ENCODE data around the gene TSSK2.

TSSK2 gene

DNA sequence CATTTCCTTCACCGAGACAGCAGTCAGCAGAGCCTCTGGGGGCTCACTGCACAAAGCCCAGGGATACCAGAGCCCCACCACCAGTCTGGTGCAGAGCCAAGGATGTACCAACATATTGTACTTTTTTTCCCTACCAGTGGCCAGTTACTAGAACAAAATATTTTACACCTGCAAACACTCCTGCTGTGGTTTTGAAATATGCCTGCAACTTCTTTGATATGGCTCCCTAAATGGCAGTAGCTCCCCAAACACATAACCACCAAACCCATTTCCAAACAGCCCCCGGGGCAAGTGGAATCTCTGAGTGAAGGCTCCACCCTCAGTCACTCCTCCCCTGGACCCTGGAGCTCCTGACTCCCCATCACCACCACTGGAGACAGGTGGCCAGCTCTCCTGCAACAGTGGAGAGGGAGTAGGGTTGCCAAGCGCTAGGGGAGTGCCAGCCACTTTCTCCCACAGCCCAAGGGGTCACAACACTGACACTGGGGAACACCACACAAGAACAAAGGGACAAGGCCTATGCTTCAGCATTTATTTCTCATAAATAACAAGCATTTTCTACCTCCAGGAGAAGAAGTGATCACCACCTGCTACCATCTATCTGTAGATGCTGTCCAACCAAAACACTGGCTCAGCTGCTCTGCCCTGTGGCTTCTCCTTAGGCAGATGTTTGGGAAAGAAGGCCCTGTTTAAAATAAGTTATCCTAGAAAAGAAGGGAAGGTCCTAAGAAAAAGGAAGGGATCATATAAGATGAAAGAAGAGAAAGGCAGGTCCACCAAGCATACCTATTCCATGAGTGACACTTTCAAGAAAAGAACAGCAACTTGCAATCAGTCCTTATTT is 24.0 kb upstream of the TSSK2 start:
- DNase-seq: no peak

DNA sequence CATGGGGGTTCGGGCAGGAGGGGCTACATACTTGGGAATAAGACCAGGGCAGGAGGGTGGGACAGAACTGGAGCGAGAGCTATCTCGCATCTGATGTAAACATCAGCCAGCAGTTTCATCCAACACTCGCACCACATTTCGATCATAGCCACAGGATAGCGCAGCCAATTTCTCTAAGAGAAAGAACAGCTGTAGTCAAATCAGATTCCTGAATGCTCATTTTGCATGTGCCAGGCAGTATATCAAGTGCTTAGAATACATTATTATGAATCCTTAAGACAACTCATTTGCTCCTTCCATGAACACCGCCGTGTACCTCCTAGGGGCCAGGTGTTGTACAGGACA is 23.4 kb upstream of the TSSK2 start:
- no peak for DNase-seq

DNA sequence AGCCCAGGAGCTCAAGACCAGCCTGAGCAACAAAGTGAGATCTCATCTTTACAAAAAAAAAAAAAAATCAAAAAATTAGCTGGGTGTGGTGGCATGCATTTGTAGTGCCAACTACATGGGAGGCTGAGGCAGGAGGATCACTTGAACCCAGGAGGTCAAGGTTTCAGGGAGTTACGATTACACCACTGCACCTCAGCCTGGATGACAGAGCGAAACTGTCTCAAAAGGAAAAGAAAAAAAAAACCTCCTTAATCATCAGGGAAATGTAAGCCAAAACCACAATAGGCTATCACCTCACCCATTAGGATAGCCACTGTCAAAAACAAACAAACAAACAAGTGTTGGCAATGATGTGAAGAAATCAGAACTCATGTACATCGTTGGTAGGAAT is 22.3 kb upstream of the TSSK2 start:
- no peak for DNase-seq

DNA sequence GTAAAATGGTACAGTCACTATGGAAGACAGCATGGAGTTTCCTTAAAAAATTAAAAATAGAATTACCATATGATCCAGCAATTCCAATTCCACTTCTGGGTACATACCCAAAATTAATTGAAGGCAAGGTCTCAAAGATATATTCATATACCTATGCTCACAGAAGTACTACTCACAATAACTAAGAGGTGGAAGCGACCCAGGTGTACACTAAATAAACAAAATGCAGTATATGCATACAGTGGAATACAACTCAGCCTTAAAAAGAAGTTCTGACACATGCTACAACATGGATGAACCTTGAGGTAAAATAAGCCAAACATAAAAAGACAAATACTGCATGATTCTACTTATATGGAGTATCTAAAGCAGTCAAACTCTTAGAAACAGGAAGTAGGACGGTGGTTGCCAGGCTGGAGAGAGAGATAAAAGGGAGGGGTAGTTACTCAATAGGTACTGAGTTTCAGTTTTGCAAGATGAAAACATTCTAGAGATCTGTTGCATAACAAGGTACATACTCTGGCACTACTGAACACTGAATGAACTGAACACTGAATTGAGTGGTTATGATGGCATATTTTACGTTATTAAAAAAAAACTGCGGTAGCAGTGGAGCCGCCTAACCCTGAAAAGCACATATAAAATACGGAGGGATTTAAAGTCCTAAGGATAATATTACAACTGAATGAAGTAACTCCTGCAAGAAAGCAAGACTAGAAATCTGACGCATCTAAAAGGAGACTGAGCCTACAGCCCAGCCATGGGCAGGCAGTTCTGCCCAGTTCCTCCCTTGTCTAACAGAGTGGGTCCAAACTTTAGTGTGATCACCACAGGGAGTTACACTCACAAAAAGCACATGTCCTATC is 21.7 kb upstream of the TSSK2 start:
- no peak for DNase-seq

DNA sequence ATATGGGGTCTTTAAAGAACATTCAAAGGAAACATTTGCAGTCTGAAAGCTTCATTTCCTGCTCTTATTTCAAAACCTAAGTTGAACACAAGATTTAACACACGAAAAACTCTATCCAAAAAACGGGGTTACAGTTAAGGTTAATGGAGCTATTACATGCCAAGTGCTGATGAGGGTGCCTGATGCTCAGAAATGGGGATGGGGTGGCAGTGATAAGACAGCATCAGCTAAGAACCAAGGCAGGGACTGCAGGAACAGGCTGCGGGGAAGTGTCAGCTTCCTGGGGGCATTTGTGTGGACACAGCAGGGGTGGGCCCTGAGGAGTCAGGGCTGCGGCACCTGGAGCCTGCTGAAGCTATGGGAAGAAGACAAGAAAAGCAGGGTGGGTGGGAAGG is 21.0 kb upstream of the TSSK2 start:
- no peak for DNase-seq

DNA sequence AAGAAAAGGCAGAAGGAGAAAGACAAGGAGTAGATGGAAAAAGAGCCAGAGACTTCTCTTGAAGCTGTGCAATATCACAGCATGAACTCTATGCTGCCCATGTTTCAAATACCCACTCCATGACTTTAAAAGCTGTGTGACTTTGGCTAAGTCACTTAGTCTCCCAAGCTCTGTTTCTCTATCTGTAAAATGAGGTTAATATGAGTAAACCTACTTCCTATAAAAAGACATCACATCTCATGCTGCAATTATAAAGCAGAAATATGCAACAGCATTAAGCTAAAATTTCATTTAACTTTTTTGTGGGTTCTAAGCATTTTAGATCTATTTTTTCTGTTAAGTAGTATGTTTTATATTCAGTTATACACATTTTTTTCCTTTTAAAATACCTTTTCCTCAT is 20.5 kb upstream of the TSSK2 start:
- DNase-seq: no peak

DNA sequence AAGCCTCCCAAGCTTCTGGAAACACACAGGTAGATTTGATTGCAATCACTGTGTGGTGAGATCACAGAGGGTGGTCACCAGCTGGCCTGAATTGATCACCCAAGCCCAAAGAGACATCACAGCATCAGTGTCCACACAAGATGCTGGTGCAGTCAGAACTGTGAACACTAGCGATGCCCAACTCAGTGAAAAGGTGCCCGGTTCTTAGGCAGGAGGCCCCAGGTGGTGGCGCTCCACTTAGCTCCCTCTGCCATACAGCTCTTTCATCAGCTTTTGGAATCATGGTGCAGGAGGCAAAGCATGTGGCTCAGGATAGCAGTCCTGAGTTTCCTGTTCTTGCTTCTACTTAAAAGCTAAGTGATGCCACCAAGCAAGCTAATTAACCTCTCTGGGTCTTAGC is 20.0 kb upstream of the TSSK2 start:
- no peak for DNase-seq

DNA sequence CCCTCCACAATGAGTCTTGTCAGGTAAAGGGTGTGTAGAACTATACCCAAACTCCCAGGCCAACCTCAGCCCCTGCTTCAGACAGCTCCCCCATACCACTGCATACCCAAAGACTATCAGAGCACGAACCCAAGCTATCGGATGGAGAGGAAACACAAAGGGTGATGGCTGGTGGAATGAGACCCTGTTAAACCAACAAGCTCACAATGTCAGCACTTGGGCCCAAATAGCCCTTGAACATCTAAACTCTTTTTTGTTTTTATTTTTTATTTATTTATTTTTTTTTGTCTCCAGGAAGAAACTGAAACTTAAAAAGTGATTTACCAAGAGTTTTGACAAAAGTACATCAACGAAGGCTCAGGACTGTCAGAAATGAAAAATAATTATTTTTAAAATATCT is 19.5 kb upstream of the TSSK2 start:
- DNase-seq: no peak

DNA sequence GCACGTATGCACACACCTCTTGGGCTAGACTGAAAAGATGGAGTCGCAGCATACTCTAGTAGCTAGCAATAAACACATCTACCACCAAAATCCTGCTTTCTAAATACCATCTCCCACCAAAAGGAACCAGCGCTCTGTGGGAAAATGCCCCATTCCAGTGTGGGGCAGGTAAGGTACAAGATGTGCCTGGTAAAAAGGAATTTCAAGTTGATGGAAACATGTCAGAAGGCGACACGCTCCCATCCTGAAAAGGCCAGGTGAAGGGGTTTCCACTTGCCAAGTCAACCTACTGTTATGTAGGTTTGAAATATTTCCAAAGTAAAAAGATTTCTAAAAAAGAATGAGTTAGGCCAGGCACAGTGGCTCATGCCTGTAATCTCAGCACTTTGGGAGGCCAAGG is 17.7 kb upstream of the TSSK2 start:
- no peak for DNase-seq

DNA sequence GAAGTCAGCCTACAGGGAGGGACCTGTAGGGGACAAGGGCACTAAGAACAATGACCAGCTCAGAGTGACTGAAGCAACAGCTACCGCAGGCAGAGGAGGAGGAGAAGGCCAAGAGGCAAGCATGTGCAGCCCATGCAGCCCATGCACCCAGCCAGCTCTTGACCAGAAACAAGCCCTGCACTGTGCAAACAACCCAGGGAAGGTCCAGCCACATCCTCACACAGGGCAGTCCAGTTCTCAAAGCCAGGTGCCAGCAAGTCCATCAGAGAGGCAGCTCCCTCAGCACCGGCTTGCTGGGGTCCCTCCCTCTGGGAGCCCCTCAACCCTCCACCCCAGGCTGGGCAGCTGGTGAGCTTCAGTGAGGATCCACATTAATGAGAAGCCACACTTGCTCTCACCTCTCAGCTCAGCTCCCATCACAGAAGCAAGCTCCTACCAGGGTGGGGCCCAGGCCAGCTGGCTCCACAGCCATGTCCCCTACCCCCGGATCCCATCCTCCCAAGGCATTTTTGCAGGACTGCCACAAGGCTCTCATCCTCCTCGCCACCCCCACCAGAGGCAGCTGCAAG is 16.0 kb upstream of the TSSK2 start:
- no peak for DNase-seq

DNA sequence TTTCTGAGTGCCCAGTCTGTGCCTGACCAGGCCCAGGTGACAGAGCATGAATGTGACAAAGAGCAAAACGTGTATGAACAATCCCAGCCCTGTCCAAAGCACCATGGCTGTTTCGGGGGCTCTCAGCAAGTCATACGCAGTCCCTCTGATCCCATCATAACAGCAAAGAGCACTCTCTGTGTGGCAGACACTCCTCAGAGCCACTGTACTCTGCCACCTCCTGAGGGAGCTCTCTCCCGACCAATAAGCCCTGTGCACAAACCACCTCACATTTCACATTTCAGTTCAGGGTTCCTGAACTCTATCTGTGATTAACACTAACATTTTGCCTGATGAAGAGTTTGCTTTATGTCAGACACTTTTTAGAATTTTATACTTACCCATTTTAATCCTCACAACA is 15.5 kb upstream of the TSSK2 start:
- peak in 2 of 14 donors; percentile 29 to 38 for DNase-seq

DNA sequence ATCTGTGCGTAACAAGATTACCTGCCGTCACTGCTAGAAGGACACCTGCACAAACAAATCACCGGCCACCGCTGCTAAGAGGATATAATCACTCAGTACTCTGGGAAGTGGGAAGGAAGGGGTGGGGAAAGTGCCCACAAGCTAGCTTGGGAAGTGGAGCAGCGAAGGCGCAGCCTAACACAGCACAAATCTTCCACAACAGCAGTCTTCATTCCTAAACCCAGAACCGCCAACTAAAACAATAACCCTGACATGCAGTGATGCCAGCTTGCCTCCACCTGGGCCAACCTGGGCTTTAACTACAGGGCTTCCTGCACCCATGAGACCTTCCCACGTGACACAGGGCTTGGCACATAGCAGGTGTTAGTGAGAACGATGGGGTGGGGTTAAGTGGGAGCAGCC is 14.0 kb upstream of the TSSK2 start:
- no peak for DNase-seq

DNA sequence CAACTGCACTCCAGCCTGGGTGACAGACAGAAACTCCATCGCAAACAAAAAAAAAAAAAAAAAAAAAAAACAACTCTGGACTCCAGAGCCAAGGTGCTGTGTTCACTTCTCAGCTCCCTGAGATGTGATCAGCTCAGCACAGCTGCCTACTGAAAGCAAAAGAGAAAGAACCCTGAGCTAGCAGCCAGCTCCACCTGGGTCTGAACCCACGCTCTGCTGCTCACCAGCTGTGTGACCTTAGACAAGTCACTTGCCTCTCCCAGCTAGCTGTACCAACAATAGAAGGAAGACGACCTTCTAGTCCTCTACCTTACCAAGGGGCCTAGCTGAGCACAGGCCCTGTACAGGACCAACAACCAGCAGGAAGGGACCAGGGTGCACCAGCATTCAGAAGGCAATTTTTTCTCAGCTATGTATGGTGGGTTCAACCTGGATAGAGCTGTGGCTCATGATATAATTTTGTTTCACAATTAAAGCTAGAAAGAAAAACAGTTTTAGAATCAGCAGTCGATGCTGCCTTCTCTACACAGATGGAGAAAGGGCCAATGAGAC is 12.7 kb upstream of the TSSK2 start:
- no peak for DNase-seq

DNA sequence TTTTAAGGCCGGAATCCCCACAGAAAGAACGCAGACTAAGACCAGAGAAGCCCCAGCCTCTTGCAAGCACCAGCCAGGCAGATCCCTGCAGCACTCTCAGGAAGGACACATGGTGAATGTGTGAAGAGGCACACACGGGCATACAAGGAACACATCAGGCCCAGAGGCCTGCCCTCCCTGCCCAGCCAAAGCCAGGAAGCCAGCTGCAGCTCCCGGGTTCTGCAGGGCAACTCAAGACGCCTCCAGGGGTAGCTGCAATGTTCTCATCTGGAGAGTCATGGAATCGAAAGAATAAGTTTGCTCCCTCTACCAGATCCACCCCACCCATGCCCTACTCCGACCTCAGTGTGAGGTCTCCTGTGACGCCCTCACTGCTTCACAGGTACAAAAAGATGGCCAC is 11.2 kb upstream of the TSSK2 start:
- no peak for DNase-seq

DNA sequence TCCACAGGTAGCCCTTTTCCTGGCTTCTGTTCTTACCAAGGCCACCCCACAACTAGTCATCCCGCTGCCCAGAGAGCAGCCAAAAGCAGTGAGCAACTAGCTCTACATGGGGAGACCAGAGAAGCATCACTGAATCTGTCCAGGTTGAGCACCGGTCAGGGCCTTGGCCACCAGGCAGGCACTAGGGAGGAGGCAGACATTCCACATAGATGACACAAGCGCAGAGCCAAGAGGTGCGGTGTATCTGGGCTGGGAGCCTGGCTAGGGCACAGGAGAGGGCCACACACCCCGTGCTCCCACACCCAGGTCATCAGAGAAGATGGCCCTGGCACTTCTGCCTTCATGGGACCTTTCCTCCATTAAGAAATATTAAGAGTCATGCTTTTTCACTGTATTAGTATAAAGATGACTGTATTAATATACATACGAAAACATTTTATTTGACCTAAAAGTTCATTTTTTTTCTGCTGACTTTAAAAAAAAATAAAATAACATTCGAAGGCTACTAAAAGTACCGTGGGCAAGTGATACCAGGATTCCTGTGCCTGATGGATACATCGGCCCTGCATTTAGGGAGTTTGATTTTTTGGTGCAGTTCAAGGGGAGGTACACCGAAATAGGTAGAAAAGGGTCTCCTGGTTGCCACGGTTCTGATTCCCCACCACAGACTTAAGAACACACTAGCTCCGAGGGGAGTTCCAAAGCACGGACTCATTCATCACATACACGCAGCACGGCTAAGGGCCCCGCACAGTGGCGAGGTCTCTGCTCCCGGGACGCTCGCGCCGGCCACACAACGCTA is 10.1 kb upstream of the TSSK2 start:
- DNase-seq: peak in 1 of 14 donors; percentile 18

DNA sequence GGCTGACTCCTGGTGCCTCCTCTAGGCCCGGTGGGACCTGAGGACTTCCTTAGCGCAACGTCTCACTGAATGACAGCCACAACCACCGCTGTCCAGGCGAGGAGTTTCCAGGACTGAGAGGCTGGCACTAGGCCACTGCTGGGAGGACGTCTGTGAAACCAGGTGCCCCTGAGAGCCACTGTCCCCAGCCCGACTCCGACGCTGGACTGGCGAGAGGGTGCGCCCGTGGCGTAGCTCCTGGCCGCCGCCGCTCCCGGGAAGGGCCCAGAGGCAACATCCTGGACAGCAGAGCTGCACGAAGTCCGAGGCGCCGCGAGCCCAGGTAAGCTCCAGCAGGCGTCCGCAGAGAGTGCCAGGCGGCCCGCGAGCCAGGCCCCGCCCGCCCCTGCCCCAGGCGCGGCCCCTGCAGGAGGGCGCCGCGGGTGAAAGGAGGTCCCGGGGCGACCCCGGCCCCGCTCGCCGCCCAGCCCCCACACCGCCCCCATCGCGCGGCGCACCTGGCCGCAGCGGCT is 9.4 kb upstream of the TSSK2 start:
- peak in 10 of 14 donors; percentile 13 to 70 (median 50) for DNase-seq

DNA sequence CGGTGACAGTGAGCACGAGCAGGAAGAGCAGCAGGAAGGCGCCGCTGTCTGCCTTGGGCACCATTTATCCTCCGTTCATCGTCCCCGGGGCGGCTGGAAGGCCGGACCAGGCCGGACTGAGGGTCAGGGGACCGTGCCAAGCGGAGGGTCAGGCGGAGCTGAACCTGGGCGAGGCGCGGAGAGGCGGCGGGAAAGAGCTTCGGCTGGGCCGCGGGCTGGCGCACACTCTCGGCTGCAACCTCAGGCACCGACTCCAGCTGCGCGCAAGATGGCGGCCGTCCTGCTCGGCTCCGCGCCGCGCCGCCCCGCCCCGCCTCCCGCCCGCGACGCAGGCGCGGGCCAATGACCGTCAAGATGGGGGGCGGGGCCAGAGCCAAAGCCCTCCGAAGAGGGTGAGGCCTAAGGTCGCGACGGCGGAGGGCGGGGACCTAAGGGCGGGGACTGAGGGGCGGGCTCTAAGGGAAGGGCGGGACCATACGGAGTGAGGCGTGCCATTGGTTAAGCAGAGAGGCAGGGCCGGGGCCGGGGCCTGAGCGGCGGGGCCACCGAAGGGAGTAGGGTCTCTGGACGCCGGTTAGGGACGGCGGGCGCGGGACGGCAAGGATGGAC is 8.9 kb upstream of the TSSK2 start, which contains the start of gene DGCR2:
DGCR2 (minus strand) TSS at position 270 of the 609 bp plus-strand sequence; CDS start at position 64, 206 bp downstream.
- peak; percentile 59 to 96 (median 90) for DNase-seq

DNA sequence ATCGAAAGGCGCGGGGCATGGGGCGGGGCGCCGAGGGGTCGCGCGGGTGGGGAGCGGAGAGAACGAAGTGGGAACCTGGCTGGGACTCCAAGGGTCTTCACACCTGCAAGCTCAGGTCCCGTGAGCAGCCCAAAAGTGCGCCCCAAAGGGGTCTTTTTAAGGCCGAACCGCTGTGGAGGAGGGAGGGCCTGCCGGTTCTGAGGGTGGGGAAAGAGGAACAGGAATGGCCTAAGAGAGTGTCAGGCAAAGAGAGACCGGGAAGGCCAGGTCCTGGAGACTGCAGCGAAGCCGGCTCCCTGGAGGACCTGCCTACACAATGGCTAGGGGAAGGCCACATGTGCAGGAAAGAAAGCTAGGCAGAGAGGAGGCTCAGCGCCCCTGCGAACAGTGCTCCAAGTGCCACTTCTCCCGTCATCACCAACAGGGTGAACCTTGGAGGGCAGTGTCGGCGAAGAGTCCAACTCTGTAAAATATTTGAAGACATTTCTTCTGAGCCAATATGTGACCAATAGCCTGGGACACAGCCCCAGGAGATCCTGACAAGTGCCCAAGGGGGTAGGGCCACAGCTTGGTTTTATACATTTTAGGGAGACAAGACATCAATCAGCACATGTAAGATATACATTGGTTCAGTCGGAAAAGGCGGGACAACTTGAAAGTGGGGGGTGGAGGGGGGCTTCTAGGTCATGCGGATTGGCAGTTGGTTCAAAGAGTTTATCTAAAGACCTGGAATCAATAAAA is 8.2 kb upstream of the TSSK2 start:
- DNase-seq: peak in 1 of 14 donors; percentile 53

DNA sequence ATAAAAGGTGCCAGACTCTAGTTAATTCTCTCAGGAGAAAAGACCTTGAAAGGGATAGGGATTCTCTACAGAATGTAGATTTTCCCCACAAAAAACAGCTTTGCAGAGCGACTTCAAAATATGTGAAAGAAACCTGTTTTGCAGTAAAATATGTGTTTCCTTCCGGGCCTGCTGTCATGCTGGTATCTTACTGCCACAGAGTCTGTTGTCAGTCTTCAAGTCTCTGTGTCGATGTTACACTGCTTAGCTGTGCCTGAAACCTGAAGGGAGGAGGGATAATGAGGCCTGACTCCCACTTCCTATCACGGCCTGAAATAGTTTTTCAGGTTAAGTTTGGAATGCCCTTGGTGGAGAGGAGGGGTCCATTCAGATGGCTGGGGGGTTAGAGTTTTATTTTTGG is 7.2 kb upstream of the TSSK2 start:
- no peak for DNase-seq

DNA sequence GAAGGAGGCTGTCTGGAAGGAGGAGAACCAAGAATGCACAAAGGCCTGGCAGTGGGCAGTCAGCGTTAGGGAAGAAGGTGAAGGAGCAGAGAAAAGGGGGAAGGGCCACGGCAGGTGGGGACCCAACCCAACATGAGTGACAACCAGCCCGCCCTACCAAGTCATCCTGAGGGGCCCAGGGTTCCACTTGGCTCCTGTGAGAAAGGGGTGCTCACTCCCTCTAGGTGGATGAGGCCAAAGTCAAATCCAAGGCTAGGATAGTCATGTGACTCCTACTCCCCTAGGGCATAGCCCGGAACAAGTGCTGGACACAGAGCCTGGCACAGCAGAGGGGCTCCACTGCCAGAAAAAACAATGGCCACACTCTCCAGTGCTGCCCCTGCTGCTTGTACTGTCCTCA is 6.7 kb upstream of the TSSK2 start:
- no peak for DNase-seq

DNA sequence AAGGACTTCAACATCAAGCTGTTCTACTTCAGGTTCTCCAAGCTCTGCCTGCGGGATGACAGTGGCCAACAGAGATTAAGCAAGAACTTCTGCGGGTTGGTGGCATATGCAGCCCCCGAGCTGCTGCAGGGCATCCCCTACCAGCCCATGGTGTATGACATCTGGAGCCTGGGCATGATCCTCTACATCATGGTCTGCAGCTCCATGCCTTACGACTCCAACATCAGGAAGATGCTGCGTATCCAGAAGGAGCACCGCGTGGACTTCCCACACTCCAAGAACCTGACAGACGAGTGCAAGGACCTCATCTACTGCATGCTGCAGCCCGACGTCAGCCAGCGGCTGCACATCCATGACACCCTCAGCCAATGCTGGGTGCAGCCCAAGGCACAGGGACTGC is 6.1 kb upstream of the TSSK2 start:
- DNase-seq: no peak
